GM21515 (cell line): ENCODE measurements around the gene SLC16A10.
"Not testable (repeated sequence)": the region's sequence is repeated elsewhere in the genome, so short reads cannot be mapped to it uniquely, and the experiment has no call there.

Experiments used
- ATAC-seq: cut with Tn5 transposase; IDR thresholded peaks from one replicate; pipeline ENCODE4 v1.9.1; 2021; ENCODE audit not compliant: unreplicated experiment

The SLC16A10 gene

DNA sequence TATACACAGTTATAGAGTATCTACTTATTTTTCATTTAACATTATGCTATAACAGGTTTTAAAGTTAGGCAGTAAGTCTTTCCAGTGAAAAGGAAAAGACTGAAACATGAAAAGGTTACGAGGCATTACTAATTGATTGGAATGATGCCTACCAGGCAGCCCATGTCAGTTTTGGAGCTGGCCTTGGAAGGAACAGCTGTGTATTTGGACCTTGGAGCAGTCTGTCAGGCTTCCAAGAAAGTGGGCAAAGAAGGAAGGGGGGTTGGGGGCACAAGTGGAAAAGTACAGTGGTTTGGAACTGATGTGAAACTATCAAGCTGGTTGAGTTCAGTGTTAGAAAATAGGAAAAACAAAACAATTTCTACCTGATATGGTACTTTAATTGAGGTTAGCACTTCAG lies 41.7 kb downstream of the SLC16A10 start:
- no peak for ATAC-seq

DNA sequence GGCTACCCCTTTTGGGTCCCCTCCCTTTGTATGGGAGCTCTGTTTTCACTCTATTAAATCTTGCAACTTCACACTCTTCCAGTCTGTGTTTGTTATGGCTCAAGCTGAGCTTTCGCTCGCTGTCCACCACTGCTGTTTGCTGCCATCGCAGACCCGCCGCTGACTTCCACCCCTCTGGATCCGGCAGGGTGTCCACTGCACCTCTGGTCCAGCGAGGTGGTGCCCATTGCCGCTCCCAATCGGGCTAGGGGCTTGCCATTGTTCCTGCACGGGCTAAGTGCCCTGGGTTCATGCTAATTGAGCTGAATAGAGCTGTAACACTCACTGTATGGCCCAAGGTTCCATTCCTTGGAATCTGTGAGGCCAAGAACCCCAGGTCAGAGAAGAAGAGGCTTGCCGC lies 43.7 kb downstream of the SLC16A10 start:
- not testable (repeated sequence) for ATAC-seq

DNA sequence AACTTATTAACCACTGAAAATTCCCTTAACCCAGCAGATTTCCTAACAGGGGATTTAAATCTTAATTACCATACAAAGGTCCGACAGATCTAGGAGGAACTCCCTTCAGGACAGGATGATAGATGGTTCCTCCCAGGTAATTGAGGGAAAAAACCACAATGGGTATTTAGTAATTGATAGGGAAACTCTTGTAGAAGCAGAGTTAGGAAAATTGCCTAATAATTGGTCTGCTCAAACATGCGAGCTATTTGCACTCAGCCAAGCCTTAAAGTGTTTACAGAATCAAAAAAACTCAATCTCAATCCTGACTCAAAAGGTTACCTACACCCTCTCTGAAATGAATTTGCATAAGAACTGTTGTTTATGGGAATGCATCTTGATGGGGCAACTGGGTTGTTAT lies 45.4 kb downstream of the SLC16A10 start:
- not testable (repeated sequence) for ATAC-seq

DNA sequence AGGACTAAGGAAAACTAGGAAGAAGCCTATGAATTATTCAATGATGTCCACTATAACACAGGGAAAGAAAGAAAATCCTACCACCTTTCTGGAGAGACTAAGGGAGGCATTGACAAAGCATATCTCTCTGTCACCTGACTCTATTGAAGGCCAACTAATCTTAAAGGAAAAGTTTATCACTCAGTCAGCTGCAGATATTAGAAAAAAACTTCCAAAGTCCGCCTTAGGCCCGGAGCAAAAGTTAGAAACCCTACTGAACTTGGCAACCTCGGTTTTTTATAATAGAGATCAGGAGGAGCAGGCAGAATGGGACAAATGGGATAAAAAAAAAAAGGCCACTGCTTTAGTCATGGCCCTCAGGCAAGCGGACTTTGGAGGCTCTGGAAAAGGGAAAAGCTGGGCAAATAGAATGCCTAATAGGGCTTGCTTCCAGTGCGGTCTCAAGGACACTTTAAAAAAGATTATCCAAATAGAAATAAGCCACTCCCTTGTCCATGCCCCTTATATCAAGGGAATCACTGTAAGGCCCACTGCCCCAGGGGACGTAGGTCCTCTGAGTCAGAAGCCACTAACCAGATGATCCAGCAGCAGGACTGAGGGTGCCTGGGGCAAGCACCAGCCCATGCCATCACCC lies 47.0 kb downstream of the SLC16A10 start:
- not testable (repeated sequence) for ATAC-seq

- ATAC-seq = not testable (repeated sequence)
Measured at GRCh38 chr6:111137489-111138093, 50.3 kb downstream of the SLC16A10 start.

DNA sequence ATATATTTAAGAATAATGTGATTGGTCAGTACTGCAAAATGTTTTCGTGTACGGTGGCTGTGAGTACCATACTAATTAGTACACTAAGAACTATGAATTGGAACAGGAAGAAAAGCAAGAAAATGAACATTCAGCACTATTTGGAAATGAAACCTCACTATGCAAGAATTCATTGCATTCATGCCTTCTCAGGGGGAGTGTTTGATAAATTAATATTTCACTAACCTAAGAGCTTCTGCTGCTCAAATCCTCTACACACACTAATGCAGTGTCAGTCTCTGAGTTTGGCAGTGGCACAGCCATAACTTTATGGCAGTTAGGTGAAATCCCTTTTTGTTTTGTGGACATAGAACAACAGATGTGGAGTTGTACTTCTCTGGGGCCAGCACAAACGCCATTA lies 60.1 kb downstream of the SLC16A10 start:
- ATAC-seq = no peak

GRCh38 chr6:111148110-111148509 lies 60.8 kb downstream of the SLC16A10 start:
- ATAC-seq = no peak

GRCh38 chr6:111150577-111150976 lies 63.3 kb downstream of the SLC16A10 start:
- ATAC-seq = no peak

DNA sequence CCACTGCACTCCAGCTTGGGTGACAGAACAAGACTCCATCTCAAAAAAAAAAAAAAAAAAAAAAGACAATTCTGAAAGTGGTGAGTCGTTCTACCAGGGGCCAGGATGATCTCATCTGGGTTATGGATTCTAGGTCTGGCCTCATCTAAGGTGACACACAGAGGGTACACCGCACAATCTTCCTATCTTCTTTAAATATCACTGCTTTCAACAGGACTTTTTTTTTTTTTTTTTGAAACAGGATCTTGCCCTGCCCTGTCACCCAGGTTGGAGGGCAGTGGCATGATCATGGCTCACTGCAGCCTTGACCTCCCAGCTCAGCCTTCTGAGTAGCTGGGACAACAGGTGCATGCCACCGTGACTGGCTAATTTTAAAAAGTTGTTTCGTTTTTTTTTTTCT lies 67.7 kb downstream of the SLC16A10 start:
- ATAC-seq = no peak

GRCh38 chr6:111157412-111157811 lies 70.1 kb downstream of the SLC16A10 start:
- ATAC-seq = no peak

DNA sequence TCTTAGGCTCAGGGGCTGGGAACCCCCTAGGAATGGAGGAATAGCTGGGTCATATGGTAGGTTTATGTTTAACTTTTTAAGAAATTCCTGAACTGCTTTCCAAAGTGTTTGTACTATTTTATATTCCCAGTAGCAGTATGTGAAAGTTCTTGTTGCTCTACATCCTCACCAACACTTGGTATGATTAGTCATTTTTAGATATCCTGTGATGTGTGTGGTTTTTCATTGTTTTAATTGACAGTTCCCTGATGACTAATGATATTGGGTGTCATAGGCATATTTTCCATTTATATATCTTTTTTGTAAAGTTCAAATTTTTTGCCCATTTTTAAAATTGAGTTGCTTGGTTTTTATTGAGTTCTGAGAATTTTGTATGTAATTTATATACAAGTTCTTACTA lies 72.3 kb downstream of the SLC16A10 start:
- ATAC-seq = no peak

- ATAC-seq = no peak
Measured at GRCh38 chr6:111161650-111162049, 74.3 kb downstream of the SLC16A10 start.

- no peak for ATAC-seq
Measured at GRCh38 chr6:111162504-111162903, 75.2 kb downstream of the SLC16A10 start.

DNA sequence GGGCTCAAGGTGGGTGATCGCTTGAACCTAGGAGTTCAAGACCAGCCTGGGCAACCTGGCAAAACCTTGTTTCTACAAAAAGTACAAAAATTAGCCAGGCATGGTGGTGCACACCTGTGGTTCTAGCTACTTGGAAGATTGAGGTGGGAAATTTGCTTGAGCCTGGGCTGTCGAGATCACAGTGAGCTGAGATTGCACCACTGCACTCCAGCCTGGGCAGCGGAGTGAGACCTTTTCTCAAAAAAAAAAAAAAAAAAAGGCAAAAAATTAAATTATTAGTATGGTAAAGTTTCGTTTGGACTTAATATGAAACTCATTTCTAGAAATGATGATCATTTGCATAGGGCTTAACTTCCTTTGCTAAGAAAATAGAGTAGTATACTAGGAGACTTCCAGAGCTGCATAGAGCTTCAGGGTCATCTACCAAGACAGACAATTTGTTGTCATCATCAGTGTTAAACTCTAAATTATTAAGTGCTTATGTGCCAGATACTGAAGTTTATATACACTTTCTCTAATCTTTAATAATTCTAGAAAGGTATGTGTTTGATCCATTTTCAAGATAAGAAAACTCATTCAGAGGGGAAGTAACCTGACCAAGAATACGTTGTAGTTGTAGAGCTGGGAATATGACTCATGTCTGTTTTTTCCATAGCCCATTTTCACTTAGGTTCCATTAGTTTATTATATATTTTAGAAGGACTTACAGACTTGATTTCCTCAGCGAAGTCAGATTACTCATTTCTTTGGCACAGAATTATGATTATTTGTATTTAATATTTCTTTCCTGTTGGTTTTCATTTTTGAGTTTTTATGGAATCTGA lies 84.5 kb downstream of the SLC16A10 start:
- ATAC-seq = peak; percentile 62

GRCh38 chr6:111172563-111172962 lies 85.3 kb downstream of the SLC16A10 start:
- ATAC-seq = no peak

GRCh38 chr6:111173341-111173740 lies 86.0 kb downstream of the SLC16A10 start:
- no peak for ATAC-seq

DNA sequence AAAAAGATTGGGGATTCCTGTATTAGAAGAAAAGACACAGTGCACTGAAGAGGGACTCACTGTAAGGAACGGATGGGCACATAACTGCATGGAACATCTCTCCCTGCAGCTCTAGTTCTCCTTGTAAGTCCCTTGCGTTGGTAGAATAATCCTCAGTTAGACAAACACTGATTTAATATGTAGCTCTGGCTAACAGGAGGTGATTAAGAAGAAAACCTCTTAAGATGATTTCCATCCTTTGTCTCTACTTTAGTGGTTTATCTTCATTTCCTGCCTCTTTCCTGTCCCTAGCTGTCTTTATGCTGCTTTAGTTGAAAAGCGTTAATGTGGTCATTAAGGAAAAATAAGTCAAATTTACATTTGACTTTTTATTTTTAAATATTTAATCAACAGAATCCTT lies 86.6 kb downstream of the SLC16A10 start:
- ATAC-seq = no peak

- ATAC-seq = no peak
Measured at GRCh38 chr6:111175109-111175508, 87.8 kb downstream of the SLC16A10 start.

DNA sequence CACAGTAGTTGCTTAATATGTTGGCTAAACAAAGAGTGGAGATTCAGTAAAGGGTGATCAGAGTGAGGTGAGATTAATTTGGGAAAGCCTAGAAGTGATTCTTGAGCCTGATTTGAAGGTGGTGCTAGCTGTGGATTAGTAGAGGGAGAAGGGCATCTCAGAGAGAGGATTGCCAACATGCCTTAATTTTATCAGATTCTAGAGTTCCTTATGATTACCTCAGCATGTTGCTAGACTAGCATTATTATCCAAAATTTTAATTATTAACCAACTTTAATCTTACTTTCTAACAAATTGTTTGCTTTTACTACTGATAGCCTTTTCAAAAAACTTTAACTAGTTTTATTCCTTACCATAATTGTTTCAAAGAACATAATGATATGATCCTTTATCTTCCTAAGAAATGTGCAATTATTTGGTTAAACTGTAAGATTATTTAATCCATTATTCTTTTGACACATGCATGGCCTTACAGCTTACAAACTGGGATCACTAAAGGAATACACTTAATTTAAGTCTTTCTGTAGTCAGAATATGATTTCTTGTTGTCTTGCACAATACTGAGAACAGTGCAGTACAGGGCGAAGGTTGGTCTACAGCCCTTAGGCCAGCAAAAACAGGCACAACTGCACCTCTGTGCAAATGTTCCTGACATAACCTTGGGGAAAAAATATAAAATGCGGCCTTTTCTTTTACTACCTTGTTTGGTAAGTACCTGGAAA lies 88.9 kb downstream of the SLC16A10 start:
- no peak for ATAC-seq

DNA sequence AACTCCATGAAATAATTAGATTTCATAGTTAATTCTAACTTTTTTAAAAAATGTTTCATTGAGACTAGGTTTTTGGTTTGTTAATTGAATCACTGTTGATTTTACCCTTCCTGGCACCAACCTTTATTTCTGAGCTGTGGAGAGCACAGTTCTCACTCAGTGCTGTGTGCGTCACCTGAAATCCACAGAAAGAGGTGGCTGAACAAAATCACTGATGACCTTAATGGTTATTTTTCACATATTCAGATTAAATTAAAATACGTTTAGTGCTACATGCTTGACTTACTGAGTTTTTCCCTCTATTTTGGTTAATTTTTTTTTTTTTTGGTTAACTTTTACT lies 89.4 kb downstream of the SLC16A10 start:
- no peak for ATAC-seq

- ATAC-seq = no peak
Measured at GRCh38 chr6:111177131-111177530, 89.8 kb downstream of the SLC16A10 start.
